Activated B cell treated with CpG ODN at 0.5 μM for 24 hours (primary cell): ENCODE data around the gene PARD6A. TPM values are rescaled to one million over a fixed set of nuclear protein-coding genes. Genes with fewer than 3 reads are reported as not detected.
A peak's percentile ranks its signal among the peaks of the same experiment; 100 is the strongest.

ENCODE experiments used
- ATAC-seq: fragments of 200-7000 bp; cut with Tn5 transposase; one replicate; pipeline ENCODE4 v1.10.0; 2021; ENCODE audit warnings: low read depth, mild to moderate bottlenecking, moderate library complexity
- CTCF ChIA-PET: fragments of 350-600 bp; sonication (Branson Sonifier 250); formaldehyde crosslinking; loops from one replicate; lab custom pipeline; 2021; ENCODE audit warnings: antibody characterized with exemption; lab: Charles Lee
- POLR2A ChIA-PET: fragments of 350-600 bp; sonication (Branson Sonifier 250); formaldehyde crosslinking; loops from one replicate; lab custom pipeline; 2021; ENCODE audit warnings: antibody characterized with exemption; lab: Charles Lee
- DNase-seq: peaks from one replicate; pipeline ENCODE4 v3.0.0; 2022
- H3K27ac Mint-ChIP-seq: one replicate; pipeline ENCODE4 v1.8.0; 2020; ENCODE audit warnings: mixed read lengths
- H3K27me3 Mint-ChIP-seq: one replicate; pipeline ENCODE4 v1.8.0; 2021; ENCODE audit warnings: mixed read lengths
- H3K36me3 Mint-ChIP-seq: one replicate; pipeline ENCODE4 v1.8.0; 2021; ENCODE audit warnings: low read depth, mixed read lengths
- H3K4me1 Mint-ChIP-seq: one replicate; pipeline ENCODE4 v1.8.0; 2021; ENCODE audit warnings: mixed read lengths
- H3K4me3 Mint-ChIP-seq: one replicate; pipeline ENCODE4 v1.8.0; 2020; ENCODE audit warnings: mild to moderate bottlenecking, mixed read lengths
- H3K9me3 Mint-ChIP-seq: one replicate; pipeline ENCODE4 v1.8.0; 2020; ENCODE audit warnings: mixed read lengths
- CTCF ChIP-seq: fragments of 200-600 bp; IDR thresholded peaks from one replicate; pipeline ENCODE4 v1.8.0; 2022; ENCODE audit warnings: antibody characterized with exemption, mild to moderate bottlenecking
- intact Hi-C: fragments of 100-400 bp; cut with micrococcal nuclease; formaldehyde crosslinking; loops from one replicate; pipeline ENCODE4 v1.15.1; 2024
- total RNA-seq: library from RNA; stranded (reverse); gene quantifications from 2 replicates; pipeline ENCODE4 v1.2.3, GENCODE V29; 2022

PARD6A gene
- total RNA-seq, 1 donor from 2014 or later = 5.9 TPM

DNA sequence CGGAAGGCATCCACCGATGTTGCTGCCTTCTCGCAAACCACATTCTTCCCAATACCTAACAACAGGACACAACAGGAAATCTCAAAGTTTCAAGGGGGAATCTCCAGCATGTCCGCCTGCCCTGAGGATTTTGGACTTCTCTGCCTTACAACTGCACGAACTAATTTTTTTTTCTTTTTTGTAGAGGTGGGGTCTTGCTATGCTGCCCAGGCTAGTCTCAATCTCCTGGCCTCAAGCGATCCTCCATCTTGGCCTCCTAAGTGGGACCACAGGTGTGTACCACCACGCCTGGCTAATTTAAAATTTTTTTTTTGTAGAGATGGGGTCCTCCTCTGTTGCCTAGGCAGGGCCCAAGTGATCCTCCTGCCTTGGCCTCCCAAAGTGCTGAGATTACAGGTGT is 15.2 kb downstream of the PARD6A start:
- ChIA-PET POLR2A (no interaction called here), CTCF (no interaction called here)
- intact Hi-C loops = no loop called here
- no peak overlapping the region for H3K27ac Mint-ChIP-seq
- ATAC-seq (no peak), DNase-seq (no peak)
- peaks cover 16% of the 10 kb centered on the region for H3K36me3 Mint-ChIP-seq
- H3K4me3 Mint-ChIP-seq = no peak overlapping the region
- no peaks in the 10 kb centered on the region for H3K27me3 Mint-ChIP-seq
- no peaks in the 10 kb centered on the region for H3K9me3 Mint-ChIP-seq
- H3K4me1 Mint-ChIP-seq = peaks cover 23% of the 10 kb centered on the region
- no peak for TF ChIP-seq CTCF

DNA sequence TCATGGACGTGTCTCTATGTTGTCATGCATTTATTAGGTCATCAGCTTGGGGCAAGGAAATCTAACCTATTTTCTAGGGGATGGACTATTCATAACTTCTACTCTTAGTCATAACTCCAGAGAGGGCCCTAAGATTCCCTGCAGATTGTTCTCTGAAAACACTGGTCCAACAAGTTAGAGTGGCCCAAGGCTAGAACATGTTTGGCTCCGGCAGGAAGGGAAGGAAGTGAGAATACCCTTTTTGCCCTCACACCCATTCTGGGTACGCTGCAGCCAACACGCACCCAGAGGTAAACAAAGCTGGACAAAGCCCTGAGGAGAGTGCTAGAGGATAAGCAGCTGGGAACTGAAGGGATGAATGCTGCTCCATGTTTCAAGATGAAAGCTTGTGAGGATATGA is 15.8 kb downstream of the PARD6A start:
- Mint-ChIP-seq H3K4me1 (peaks cover 23% of the 10 kb centered on the region), H3K4me3 (no peak overlapping the region), H3K27ac (peak overlapping the region; percentile 35), H3K27me3 (no peaks in the 10 kb centered on the region), H3K36me3 (peaks cover 16% of the 10 kb centered on the region), H3K9me3 (no peaks in the 10 kb centered on the region)
- no peak for DNase-seq
- intact Hi-C loops = no loop called here
- CTCF ChIA-PET = no interaction called here
- TF ChIP-seq CTCF = no peak
- POLR2A ChIA-PET = interaction anchor here (0.9 kb wide), 1 partner anchor 16 kb away, joined by 3 read pairs; the partner anchor contains the start of gene ACD
- ATAC-seq = no peak

DNA sequence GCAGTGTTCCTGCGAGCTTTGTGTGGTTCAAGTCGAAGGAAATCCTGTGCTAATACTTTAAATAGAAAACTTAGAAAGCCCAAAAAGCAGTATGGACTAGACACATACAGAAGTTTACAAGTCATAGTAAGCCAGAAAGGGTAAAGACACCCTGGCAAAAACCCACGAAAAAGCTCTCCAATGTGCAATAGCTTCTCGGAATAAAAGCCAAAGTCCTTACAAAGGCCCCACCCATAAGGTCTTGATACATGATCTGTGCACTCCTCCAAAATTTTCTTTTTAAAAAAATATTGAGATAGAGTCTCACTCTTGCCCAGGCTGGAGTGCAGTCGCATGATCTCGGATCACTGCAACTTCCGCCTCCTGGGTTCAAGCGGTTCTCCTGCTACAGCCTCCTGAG is 16.2 kb downstream of the PARD6A start:
- Mint-ChIP-seq H3K9me3 (no peaks in the 10 kb centered on the region), H3K27ac (no peak overlapping the region), H3K4me3 (no peak overlapping the region), H3K36me3 (peaks cover 18% of the 10 kb centered on the region), H3K4me1 (peaks cover 23% of the 10 kb centered on the region), H3K27me3 (no peaks in the 10 kb centered on the region)
- no peak for ATAC-seq
- ChIA-PET POLR2A (interaction anchor here (0.9 kb wide), 1 partner anchor 17 kb away, joined by 3 read pairs; the partner anchor contains the start of gene ACD), CTCF (no interaction called here)
- intact Hi-C loops = no loop called here
- DNase-seq = no peak
- no peak for TF ChIP-seq CTCF

DNA sequence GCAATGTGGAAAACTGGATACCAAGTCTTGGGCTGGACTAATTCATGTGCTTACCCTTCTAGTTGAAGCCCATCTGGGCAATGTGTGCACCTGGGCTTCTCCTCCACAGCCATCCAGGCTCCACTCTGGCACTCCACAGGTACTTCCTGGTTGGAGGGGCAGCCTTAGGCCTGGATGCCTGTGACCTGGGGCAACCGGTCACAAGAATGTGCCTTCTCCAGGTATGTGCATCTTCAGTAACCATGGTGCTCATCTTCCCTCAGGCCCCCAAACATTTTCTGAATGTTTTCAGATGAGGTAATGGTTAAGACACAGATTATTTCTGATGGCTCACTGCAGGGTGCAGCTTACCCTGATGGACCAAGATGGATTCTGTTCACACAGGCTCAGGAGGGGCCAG is 17.0 kb downstream of the PARD6A start:
- H3K4me3 Mint-ChIP-seq = no peak overlapping the region
- ChIA-PET CTCF (no interaction called here), POLR2A (interaction anchor here (0.6 to 1.1 kb wide), 4 partner anchors 20 to 345 kb away, joined by 3 to 6 read pairs (median 4); partner anchors contain the start of genes CARMIL2 and NUTF2)
- H3K36me3 Mint-ChIP-seq = peaks cover 22% of the 10 kb centered on the region
- H3K27ac Mint-ChIP-seq = no peak overlapping the region
- peaks cover 19% of the 10 kb centered on the region for H3K4me1 Mint-ChIP-seq
- intact Hi-C loops = no loop called here
- ATAC-seq (no peak), DNase-seq (no peak)
- no peaks in the 10 kb centered on the region for H3K9me3 Mint-ChIP-seq
- H3K27me3 Mint-ChIP-seq = no peaks in the 10 kb centered on the region
- TF ChIP-seq CTCF = no peak

DNA sequence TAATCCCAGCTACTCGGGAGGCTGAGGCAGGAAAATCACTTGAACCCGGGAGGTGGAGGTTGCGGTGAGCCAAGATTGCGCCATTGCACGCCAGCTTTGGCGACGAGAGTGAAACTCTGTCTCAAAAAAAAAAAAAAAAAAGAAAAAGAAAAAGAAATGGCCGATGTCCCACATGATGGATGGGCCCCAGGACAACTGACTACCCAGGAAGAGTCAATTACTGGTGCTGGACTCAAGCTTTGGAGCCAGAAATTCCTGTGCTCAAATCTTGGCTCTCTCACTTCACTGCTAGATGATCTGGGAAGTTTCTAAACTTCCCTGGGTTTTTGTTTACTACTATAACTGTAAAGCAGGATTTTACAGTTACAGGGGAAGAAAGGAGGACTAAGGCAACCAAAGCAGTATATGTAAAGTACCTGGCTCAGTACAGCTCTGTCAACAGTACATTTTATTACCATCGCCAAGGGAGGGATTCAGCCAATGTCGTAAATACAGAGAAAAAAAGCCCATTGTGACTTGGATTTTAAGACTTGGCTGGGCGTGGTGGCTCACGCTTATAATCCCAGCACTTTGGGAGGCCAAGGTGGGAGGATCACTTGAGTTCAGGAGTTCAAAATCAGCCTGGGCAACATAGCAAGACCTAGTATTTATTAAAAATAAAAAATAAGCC is 17.7 kb downstream of the PARD6A start:
- no peak for ATAC-seq
- CTCF ChIA-PET = interaction anchor here (1.4 kb wide), 1 partner anchor 138 kb away, joined by 4 read pairs; no protein-coding TSS in a partner anchor
- no peak for DNase-seq
- no peak for TF ChIP-seq CTCF
- Mint-ChIP-seq H3K9me3 (no peaks in the 10 kb centered on the region), H3K27ac (no peak overlapping the region), H3K4me3 (no peak overlapping the region), H3K4me1 (peaks cover 16% of the 10 kb centered on the region), H3K36me3 (peaks cover 26% of the 10 kb centered on the region), H3K27me3 (no peaks in the 10 kb centered on the region)
- POLR2A ChIA-PET = interaction anchor here (0.6 to 1.1 kb wide), 5 partner anchors 21 to 344 kb away, joined by 3 to 6 read pairs (median 4); partner anchors contain the start of genes CARMIL2 and NUTF2
- intact Hi-C loops = no loop called here
